Spleen (tissue), 7 donors: ENCODE results near the gene OR2B3.

ENCODE experiments used
- POLR2AphosphoS5 ChIP-seq, 3 donors: sonication (generic); formaldehyde crosslinking; IDR thresholded peaks; one replicate each; pipeline ENCODE4 v1.5.1; 2017; ENCODE audit warnings: antibody characterized with exemption in 3 of 3
- TF ChIP-seq, protein P1 (sequence below), 11 experiments: fragments of 200-600 bp in 7 of 11; fragments of 450-650 bp in 4 of 11; sonication (generic) in 4 of 11; IDR thresholded peaks in 8 of 11; conservative IDR thresholded peaks in 3 of 11; 1 replicate in 7 of 11; 2 replicates in 4 of 11; pipeline versions ENCODE4 v1.4.0 to v1.8.0; 2016 to 2021; ENCODE audit warnings: antibody characterized with exemption in 11 of 11, inconsistent platforms in 4 of 11, mild to moderate bottlenecking in 1 of 11
- donor health status: DM: no; HTN: no; CAD: no; lungs with moderate emphysema.
- donor health status: DM: no; HTN: no; CAD: no.
- donor health status: DM: no; HTN: no; CAD: no.

DNA sequence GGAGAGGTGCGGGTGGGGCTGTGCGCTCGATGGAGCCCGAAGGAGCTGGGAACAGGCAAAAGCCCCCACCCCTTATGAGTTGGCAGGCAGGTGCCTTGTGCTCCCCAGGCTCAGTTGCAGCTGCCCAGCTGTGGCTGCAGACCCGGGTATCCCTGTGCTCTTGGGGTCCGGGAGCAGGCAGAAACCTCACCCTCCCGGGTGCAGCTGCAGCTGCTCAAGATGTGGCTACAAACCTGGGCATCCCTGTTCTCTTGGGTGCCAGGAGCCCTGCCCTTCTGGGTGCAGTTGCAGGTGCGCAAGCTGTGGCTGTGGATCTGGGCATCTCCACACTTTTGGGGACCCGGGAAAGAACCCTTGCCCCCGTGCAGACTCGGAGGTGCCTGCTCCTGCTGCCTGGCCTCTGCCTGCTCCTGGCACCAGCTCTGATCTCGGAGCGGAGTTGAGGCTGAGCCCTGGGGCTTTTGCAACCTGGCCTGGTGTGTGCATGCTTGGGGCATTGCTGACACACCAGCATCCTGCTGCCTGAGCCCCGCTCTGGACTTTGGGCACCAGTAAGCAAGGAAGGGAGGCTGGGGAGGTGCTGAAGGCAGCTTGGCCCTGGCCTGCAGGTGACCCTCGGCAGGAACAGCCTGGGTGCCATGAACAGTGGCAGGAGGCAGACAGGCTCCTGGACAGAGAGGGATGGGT lies 42.4 kb upstream of the OR2B3 start:
- no peak for TF ChIP-seq POLR2AphosphoS5 (IDR thresholded peaks at IDR 0.05)
- TF ChIP-seq, protein P1, sequence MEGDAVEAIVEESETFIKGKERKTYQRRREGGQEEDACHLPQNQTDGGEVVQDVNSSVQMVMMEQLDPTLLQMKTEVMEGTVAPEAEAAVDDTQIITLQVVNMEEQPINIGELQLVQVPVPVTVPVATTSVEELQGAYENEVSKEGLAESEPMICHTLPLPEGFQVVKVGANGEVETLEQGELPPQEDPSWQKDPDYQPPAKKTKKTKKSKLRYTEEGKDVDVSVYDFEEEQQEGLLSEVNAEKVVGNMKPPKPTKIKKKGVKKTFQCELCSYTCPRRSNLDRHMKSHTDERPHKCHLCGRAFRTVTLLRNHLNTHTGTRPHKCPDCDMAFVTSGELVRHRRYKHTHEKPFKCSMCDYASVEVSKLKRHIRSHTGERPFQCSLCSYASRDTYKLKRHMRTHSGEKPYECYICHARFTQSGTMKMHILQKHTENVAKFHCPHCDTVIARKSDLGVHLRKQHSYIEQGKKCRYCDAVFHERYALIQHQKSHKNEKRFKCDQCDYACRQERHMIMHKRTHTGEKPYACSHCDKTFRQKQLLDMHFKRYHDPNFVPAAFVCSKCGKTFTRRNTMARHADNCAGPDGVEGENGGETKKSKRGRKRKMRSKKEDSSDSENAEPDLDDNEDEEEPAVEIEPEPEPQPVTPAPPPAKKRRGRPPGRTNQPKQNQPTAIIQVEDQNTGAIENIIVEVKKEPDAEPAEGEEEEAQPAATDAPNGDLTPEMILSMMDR (IDR thresholded peaks at IDR 0.05 in 8 of 11, conservative IDR thresholded peaks at IDR 0.05 in 3 of 11) = no peak
